Epithelial cell of proximal tubule (primary cell): ENCODE results near the gene TOX2. TPM values are rescaled to one million over a fixed set of nuclear protein-coding genes. Genes with fewer than 3 reads are reported as not detected.

ENCODE experiments used
- DNase-seq: peaks from one replicate; pipeline ENCODE4 v3.0.0-alpha.2; 2011; ENCODE audit warnings: low read depth
- H3K4me3 ChIP-seq: 2 replicates; pipeline ENCODE4 v1.5.1; 2011; ENCODE audit warnings: low read depth, mild to moderate bottlenecking, low read length
- total RNA-seq: library from RNA; depleted of rRNA; stranded (reverse); fragments of >200 nt; gene quantifications from 2 replicates; pipeline ENCODE4 v1.2.3, GENCODE V29; 2015
- TF ChIP-seq, protein P1 (sequence below): conservative IDR thresholded peaks from 2 replicates; pipeline ENCODE4 v1.5.1; 2012; ENCODE audit warnings: low read depth, mild to moderate bottlenecking, low read length

Gene TOX2
- total RNA-seq, 1 donor from 2014 or later: 2.5 TPM

DNA sequence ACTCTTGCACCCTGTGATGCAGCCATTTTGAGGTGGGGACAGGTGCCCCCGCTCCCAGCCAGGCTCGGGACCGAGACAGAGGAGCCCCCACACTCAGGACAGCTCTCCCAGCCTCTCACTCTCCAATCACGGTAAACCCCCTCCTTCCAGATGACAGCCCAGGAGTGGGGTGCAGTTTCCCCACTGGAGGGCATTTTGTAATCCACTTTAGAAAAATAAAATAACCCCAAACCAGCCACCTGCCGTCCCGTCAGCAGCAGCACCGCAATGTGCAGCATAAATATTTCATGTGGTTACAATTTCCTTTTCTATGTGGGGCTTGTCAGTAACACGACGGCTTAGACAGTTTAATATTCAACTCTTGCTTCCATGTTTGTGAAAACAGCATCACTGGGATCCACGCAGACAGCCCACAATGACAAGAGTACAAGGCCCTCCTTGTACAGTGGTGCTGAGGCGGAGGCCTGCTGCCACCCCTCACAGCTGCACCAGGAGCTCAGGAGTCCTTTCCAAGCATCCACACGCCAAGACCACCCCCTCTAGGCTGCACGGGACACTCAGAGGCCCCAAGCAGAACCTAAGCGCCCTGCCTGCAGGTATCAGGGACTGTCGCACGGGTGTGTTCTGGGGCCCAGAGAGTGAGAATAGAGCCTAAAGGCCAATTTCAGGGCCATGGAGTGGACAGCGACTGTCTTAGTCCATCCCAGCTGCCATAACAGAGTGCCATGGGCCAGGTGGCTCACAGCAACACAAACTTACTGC, 155.7 kb downstream of the TOX2 start:
- no peak for DNase-seq
- TF ChIP-seq, protein P1, sequence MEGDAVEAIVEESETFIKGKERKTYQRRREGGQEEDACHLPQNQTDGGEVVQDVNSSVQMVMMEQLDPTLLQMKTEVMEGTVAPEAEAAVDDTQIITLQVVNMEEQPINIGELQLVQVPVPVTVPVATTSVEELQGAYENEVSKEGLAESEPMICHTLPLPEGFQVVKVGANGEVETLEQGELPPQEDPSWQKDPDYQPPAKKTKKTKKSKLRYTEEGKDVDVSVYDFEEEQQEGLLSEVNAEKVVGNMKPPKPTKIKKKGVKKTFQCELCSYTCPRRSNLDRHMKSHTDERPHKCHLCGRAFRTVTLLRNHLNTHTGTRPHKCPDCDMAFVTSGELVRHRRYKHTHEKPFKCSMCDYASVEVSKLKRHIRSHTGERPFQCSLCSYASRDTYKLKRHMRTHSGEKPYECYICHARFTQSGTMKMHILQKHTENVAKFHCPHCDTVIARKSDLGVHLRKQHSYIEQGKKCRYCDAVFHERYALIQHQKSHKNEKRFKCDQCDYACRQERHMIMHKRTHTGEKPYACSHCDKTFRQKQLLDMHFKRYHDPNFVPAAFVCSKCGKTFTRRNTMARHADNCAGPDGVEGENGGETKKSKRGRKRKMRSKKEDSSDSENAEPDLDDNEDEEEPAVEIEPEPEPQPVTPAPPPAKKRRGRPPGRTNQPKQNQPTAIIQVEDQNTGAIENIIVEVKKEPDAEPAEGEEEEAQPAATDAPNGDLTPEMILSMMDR: no peak
- H3K4me3 ChIP-seq: no peak overlapping the region

DNA sequence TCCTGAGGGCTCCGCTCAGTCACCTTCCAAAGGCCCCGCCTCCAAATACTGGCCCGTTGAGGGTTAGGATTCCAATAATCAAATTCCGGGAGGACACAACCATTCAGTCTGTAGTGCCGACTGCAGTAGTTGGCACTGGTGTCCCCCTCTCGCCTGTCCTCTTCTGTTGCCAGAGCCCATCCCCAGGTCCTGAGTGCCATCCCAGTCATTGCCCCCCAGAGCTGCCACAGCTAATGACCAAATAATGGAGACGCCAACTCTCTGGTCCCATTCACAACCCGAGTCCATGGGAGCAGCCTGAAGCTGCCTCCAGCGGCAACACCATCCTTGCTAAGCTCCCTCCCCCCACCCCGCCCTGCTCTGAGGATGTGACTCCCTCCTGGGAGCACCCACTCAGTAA, 156.4 kb downstream of the TOX2 start:
- DNase-seq: no peak
- H3K4me3 ChIP-seq: no peak overlapping the region
- TF ChIP-seq, protein P1: no peak

DNA sequence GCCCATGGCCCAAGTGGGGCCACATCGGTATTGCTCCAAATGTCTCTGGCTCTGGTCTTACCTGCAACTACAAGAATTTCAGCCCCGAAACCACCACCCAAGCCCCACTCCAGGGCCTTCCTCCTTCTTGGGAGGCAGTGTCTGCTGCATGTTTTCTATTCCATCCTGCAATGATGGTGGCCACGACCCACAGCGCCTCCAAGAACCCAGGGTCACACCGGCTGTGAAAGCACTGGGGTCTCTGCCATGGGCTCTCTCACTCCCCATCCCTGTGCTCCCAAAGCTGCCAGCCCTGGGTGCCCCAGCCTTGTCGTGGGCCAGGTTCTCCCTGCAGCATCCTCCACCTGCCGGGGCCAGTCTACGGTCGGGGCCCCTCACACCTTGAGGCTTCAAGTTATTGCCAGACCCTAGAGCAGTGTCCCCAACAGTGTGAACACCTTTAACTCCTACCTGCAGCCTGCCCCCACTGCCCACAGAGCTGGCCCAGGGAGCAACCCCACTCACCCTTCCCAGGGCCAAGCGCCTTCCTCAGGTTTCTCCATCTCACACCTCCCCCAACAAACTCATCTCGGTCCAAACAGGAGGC, 157.0 kb downstream of the TOX2 start:
- TF ChIP-seq, protein P1: no peak
- no peak for DNase-seq
- H3K4me3 ChIP-seq: no peak overlapping the region

DNA sequence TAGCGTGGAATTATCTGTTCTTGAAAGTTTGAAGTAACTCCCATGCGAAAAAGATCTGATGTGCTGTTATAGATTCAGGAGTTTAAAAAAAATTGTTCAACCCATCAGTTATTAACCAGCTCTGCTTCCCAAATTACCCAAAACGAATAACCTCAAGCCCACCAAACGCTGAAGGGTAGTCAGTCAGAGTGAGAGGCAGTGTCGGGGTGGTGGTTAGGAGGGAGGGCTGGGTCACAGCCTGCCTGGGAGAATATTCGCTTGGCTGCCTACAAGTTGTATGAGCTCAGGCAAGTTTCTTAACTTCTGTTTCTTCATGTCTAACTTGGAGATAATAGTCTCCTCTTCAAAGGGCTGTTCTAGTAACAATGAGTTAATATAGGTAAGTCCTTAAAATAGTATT, 157.7 kb downstream of the TOX2 start:
- TF ChIP-seq, protein P1: no peak

DNA sequence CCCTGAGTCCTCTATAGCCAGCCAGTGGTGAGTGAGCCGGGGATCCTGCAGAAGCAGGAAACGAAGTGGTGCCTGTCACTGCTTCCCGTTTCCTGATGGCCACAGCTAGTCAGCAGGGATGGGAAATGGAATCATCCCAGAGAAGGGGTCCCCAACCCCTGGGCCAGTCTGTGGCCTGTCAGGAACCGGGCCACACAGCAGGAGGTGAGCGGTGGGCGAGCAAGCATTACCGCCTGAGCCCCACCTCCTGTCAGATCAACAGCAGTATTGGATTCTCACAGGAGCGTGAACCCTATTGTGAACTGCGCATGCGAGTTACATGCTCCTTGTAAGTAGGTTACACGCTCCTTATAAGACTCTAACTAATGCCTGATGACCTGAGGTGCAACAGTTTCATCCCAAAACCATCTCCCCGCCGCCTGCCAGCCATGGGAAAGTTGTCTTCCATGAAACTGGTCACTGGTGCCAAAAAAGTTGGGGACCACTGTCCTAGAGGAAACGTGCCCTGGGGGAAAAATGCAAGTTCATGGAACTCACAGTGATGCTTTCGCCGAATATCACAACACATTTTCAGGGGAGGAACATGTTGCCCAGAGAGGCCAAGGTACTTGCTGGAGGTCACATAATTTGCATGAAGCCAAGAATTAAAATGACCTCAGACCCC, 158.5 kb downstream of the TOX2 start:
- DNase-seq: no peak
- no peak overlapping the region for H3K4me3 ChIP-seq
- TF ChIP-seq, protein P1: no peak

More for the DNA sequence above, 157.7 kb downstream of the TOX2 start:
- peak; percentile 9 for DNase-seq
- H3K4me3 ChIP-seq: no peak overlapping the region

DNA sequence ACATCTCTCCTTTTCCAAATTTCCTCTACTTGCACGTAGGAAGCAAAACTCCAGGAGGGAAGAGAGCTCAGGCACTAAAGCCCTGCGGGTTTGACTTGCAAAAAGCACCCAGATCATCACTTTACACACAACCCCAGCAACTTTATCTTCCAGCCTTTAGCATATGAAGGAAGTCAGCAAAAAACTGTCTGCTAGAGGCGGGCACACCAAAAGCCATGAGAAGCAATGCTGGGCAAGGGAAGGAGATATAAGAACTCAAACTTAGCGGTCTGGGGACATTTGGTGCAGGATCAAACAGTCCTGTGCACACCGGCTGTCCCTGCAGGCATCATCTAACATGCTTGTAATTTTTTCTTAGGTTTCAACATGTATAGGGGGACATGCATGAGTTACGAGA, 159.0 kb downstream of the TOX2 start:
- TF ChIP-seq, protein P1: no peak
- DNase-seq: no peak
- H3K4me3 ChIP-seq: no peak overlapping the region
